Neural cell (in vitro differentiated cells): ENCODE results near the gene MACO1.
"Not testable (repeated sequence)": the region's sequence is repeated elsewhere in the genome, so short reads cannot be mapped to it uniquely, and the experiment has no call there.

ENCODE experiments used
- EP300 ChIP-seq: fragments of 450-650 bp; conservative IDR thresholded peaks from 2 replicates; pipeline ENCODE4 v1.6.1; 2014; ENCODE audit warnings: antibody characterized with exemption, mild to moderate bottlenecking, moderate library complexity; ENCODE audit not compliant: poor library complexity, severe bottlenecking
- EZH2 ChIP-seq: fragments of 200-600, 300-800 bp; shearing (Covaris generic), sonication (generic); IDR thresholded peaks from 2 replicates; pipeline ENCODE4 v1.6.1; 2014; ENCODE audit warnings: antibody characterized with exemption, low read length, borderline replicate concordance, mild to moderate bottlenecking; ENCODE audit not compliant: insufficient read depth, poor library complexity, severe bottlenecking
- MXI1 ChIP-seq: fragments of 450-650 bp; conservative IDR thresholded peaks from 2 replicates; pipeline ENCODE4 v1.6.1; 2014; ENCODE audit warnings: antibody characterized with exemption, mild to moderate bottlenecking; ENCODE audit not compliant: poor library complexity, severe bottlenecking
- POLR2AphosphoS5 ChIP-seq: IDR thresholded peaks from 2 replicates; pipeline ENCODE4 v1.6.1; 2012
- RAD21 ChIP-seq: fragments of 450-650 bp; conservative IDR thresholded peaks from 2 replicates; pipeline ENCODE4 v1.6.1; 2014; ENCODE audit warnings: antibody characterized with exemption, mild to moderate bottlenecking, moderate library complexity
- REST ChIP-seq: IDR thresholded peaks from 2 replicates; pipeline ENCODE4 v1.6.1; 2012; ENCODE audit warnings: borderline replicate concordance
- SMC3 ChIP-seq: fragments of 450-650 bp; conservative IDR thresholded peaks from 2 replicates; pipeline ENCODE4 v1.6.1; 2014; ENCODE audit warnings: antibody characterized with exemption, mild to moderate bottlenecking, moderate library complexity; ENCODE audit not compliant: poor library complexity
- TAF1 ChIP-seq: IDR thresholded peaks from 2 replicates; pipeline ENCODE4 v1.6.1; 2012; ENCODE audit warnings: low read depth
- TF ChIP-seq, protein P1 (sequence below): fragments of 450-650 bp; IDR thresholded peaks from 2 replicates; pipeline ENCODE4 v1.5.1; 2014; ENCODE audit warnings: antibody characterized with exemption, mild to moderate bottlenecking, moderate library complexity; ENCODE audit not compliant: poor library complexity, severe bottlenecking

DNA sequence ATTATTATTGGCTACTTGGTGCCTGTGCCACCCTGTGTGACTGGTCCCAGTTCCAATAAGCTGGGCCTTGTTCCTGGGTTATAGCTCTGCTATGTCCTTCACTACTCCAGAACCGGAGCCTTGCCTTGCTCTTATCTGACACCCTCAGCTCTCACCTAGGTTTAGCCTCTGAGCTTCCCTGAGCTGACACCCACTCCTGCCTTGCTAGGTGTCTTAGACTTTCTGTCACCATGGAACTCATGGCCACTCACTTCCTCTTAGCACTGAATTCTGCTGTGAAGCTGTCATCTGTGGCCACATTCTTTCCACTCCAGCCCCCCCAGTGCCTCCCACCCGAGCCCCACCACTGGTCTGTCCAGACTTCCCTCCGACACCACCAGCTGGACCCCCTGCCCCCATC lies 41.0 kb upstream of the MACO1 start:
- not testable (repeated sequence) for TF ChIP-seq TAF1, EP300, EZH2, POLR2AphosphoS5, REST, SMC3, RAD21, MXI1
- TF ChIP-seq, protein P1, sequence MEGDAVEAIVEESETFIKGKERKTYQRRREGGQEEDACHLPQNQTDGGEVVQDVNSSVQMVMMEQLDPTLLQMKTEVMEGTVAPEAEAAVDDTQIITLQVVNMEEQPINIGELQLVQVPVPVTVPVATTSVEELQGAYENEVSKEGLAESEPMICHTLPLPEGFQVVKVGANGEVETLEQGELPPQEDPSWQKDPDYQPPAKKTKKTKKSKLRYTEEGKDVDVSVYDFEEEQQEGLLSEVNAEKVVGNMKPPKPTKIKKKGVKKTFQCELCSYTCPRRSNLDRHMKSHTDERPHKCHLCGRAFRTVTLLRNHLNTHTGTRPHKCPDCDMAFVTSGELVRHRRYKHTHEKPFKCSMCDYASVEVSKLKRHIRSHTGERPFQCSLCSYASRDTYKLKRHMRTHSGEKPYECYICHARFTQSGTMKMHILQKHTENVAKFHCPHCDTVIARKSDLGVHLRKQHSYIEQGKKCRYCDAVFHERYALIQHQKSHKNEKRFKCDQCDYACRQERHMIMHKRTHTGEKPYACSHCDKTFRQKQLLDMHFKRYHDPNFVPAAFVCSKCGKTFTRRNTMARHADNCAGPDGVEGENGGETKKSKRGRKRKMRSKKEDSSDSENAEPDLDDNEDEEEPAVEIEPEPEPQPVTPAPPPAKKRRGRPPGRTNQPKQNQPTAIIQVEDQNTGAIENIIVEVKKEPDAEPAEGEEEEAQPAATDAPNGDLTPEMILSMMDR: not testable (repeated sequence)
